Measurements from ENCODE around the gene AUTS2. TPM values are rescaled to one million over a fixed set of nuclear protein-coding genes. Genes with fewer than 3 reads are reported as not detected.
A peak's percentile ranks its signal among the peaks of the same experiment; 100 is the strongest.

The AUTS2 gene
- total and polyA plus RNA-seq, 4 donors = 4.9 to 24.4 (median 7.0) TPM

- H3K27me3 ChIP-seq (ENCODE audit: control insufficient read depth in 4 of 4, insufficient read depth in 4 of 4, low read length in 3 of 4) = no peaks in the 10 kb centered on the region
- under 1% methylated on average over 70 of the region's 70 CpGs for WGBS
- no peaks in the 10 kb centered on the region for H3K9me3 ChIP-seq (ENCODE audit: control insufficient read depth in 4 of 4, low read length in 3 of 4)
- no peak for DNase-seq (ENCODE audit: low spot score)
- TF ChIP-seq TAF1 (conservative IDR thresholded peaks at IDR 0.05) (no peak), JUND (IDR thresholded peaks at IDR 0.05) (no peak), NR2F2 (IDR thresholded peaks at IDR 0.05) (no peak), HNF4A (conservative IDR thresholded peaks at IDR 0.05) (no peak), MAX (IDR thresholded peaks at IDR 0.05) (no peak), HNF4G (IDR thresholded peaks at IDR 0.05) (no peak), EGR1 (IDR thresholded peaks at IDR 0.05; ENCODE audit: low read depth in 2 of 2) (no peak), ATF3 (IDR thresholded peaks at IDR 0.05) (no peak), RXRA (IDR thresholded peaks at IDR 0.05) (no peak), YY1 (IDR thresholded peaks at IDR 0.05) (no peak), RAD21 (IDR thresholded peaks at IDR 0.05) (no peak), REST (IDR thresholded peaks at IDR 0.05) (no peak), FOXA1 (IDR thresholded peaks at IDR 0.05) (no peak), GABPA (IDR thresholded peaks at IDR 0.05 in 1 of 2, conservative IDR thresholded peaks at IDR 0.05 in 1 of 2) (no peak), FOXA2 (IDR thresholded peaks at IDR 0.05) (no peak), SP1 (IDR thresholded peaks at IDR 0.05) (no peak), ZBTB33 (IDR thresholded peaks at IDR 0.05) (no peak), CTCF (IDR thresholded peaks at IDR 0.05; ENCODE audit: low read depth, low read length, missing input control) (no peak)
- peak overlapping the region; percentile 57 to 86 (median 82) for H3K4me3 ChIP-seq (ENCODE audit: low read depth in 1 of 3, low read length in 3 of 3)
- peaks cover 0 to 23% (median 9%) of the 10 kb centered on the region in 4 donors for H3K4me1 ChIP-seq (ENCODE audit: control insufficient read depth in 4 of 4, insufficient read depth in 4 of 4, low read length in 3 of 4)
- peak overlapping the region; percentile 14 to 54 for H3K27ac ChIP-seq (ENCODE audit: low read depth in 1 of 2, low read length in 2 of 2)
- no peaks in the 10 kb centered on the region for H3K36me3 ChIP-seq (ENCODE audit: control insufficient read depth in 4 of 4, insufficient read depth in 3 of 4, low read depth in 1 of 4, low read length in 3 of 4)
- H3K9ac ChIP-seq (ENCODE audit: low read depth in 1 of 2, low read length in 2 of 2) = peak overlapping the region in 1 of 2 donors; percentile 38
Measured at GRCh38 chr7:69598487-69599285, 411 bp downstream of the AUTS2 start.
